Upper lobe of right lung (tissue), 1 donor: ENCODE results near the gene JAML. TPM values are rescaled to one million over a fixed set of nuclear protein-coding genes. Genes with fewer than 3 reads are reported as not detected.

Experiments used
- ATAC-seq: fragments of 200-7000 bp; cut with Tn5 transposase; one replicate; pipeline ENCODE4 v1.9.1; 2020; ENCODE audit warnings: mild to moderate bottlenecking, moderate library complexity
- DNase-seq: peaks from one replicate; pipeline ENCODE4 v3.0.0-alpha.2; 2020
- H3K27ac ChIP-seq: fragments of 200-600 bp; one replicate; pipeline ENCODE4 v1.8.0; 2022
- H3K27me3 ChIP-seq: fragments of 200-600 bp; one replicate; pipeline ENCODE4 v1.8.0; 2022; ENCODE audit warnings: mild to moderate bottlenecking
- H3K36me3 ChIP-seq: fragments of 200-600 bp; one replicate; pipeline ENCODE4 v1.8.0; 2022
- H3K4me1 ChIP-seq: fragments of 200-600 bp; one replicate; pipeline ENCODE4 v1.8.0; 2022
- H3K4me3 ChIP-seq: fragments of 200-600 bp; one replicate; pipeline ENCODE4 v1.8.0; 2022; ENCODE audit warnings: mild to moderate bottlenecking
- H3K9me3 ChIP-seq: fragments of 200-600 bp; one replicate; pipeline ENCODE4 v1.8.0; 2022
- intact Hi-C: fragments of 100-400 bp; cut with DNase I; formaldehyde crosslinking; loops from one replicate; pipeline ENCODE4 v1.11.0; 2022
- total RNA-seq: library from RNA; stranded (reverse); fragmentation: NEBNext Ultra II Directional; extraction: Animal tissue kit (Norgen Biotek cat#: 25700); gene quantifications from one replicate; pipeline ENCODE4 v1.2.1, GENCODE V29; 2021
- TF ChIP-seq, protein P1 (sequence below): fragments of 200-600 bp; IDR thresholded peaks from one replicate; pipeline ENCODE4 v1.8.0; 2022; ENCODE audit warnings: antibody characterized with exemption
- donor health status: DM: no; HTN: yes; CAD: no; lungs with severe emphysema.

The JAML gene
- total RNA-seq, 1 donor from 2014 or later, result 87.9 TPM

GRCh38 chr11:118157186-118157895 lies 67.5 kb downstream of the JAML start:
- Histone ChIP-seq H3K9me3 (no peaks in the 10 kb centered on the region), H3K4me1 (no peaks in the 10 kb centered on the region), H3K27me3 (peaks cover 42% of the 10 kb centered on the region), H3K4me3 (no peak overlapping the region), H3K27ac (no peak overlapping the region), H3K36me3 (no peaks in the 10 kb centered on the region)
- DNase-seq (no peak), ATAC-seq (no peak)
- TF ChIP-seq, protein P1, sequence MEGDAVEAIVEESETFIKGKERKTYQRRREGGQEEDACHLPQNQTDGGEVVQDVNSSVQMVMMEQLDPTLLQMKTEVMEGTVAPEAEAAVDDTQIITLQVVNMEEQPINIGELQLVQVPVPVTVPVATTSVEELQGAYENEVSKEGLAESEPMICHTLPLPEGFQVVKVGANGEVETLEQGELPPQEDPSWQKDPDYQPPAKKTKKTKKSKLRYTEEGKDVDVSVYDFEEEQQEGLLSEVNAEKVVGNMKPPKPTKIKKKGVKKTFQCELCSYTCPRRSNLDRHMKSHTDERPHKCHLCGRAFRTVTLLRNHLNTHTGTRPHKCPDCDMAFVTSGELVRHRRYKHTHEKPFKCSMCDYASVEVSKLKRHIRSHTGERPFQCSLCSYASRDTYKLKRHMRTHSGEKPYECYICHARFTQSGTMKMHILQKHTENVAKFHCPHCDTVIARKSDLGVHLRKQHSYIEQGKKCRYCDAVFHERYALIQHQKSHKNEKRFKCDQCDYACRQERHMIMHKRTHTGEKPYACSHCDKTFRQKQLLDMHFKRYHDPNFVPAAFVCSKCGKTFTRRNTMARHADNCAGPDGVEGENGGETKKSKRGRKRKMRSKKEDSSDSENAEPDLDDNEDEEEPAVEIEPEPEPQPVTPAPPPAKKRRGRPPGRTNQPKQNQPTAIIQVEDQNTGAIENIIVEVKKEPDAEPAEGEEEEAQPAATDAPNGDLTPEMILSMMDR, result no peak
- intact Hi-C loops, result no loop called here

DNA sequence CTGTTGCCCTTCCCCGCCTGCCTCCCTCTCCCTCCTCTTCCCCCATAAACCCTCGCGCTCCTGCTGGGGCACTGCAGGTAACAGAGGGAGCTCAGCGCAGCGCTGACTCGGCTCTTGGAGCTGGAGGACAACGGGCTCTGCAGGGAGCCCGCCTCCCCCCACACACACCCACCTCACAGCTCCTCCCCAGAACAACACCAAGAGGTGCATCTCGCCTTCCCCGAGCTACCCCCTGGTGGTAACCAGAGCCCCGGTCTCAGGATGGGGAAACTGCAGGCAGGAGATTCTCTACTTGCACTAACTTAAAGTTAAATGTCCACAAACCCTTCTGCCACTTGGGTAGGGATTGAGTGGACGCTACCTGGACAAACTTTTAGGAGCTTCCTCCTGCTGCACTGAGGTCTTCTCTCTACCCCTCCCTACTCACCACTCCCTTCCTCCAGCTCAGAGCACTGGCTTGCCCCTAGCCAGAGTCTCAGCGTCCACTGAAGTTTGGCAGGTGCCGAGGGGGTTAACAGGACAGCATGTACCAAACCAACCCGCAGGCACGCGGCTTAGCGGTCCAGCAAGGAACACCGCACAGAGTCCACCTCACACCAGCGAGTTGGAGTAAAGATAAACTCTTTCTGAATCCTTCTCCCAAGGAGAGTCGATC lies 68.2 kb downstream of the JAML start:
- Histone ChIP-seq H3K9me3 (no peaks in the 10 kb centered on the region), H3K27me3 (peaks cover 48% of the 10 kb centered on the region), H3K4me1 (no peaks in the 10 kb centered on the region), H3K4me3 (no peak overlapping the region), H3K27ac (no peak overlapping the region), H3K36me3 (no peaks in the 10 kb centered on the region)
- intact Hi-C loops, result no loop called here
- no peak for DNase-seq
- TF ChIP-seq, protein P1, result no peak
- no peak for ATAC-seq

GRCh38 chr11:118155776-118156530 lies 68.9 kb downstream of the JAML start:
- no peaks in the 10 kb centered on the region for H3K4me1 ChIP-seq
- ATAC-seq (no peak), DNase-seq (no peak)
- H3K36me3 ChIP-seq, result no peaks in the 10 kb centered on the region
- TF ChIP-seq, protein P1, result no peak
- H3K27ac ChIP-seq, result no peak overlapping the region
- no peaks in the 10 kb centered on the region for H3K9me3 ChIP-seq
- H3K4me3 ChIP-seq, result no peak overlapping the region
- intact Hi-C loops, result no loop called here
- peaks cover 48% of the 10 kb centered on the region for H3K27me3 ChIP-seq

DNA sequence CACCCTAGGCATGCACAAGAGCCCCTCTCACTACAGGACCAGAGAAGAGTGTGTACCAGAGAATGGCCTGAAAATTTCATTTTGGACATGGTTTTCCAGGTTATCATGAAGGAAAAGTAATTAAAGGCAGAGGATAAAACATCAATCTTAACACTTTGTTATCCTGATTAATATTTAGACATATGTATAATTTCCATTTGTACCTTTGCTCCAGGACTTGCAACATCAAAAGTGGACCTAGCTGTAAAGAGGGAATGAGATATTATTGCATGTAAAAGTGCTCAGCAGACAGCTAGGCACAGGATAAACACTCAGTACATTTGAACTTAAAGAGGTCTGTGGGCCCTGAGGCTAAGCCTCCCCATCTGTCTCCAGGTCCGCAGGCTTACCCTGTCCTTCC lies 70.2 kb downstream of the JAML start:
- intact Hi-C loops, result no loop called here
- ATAC-seq (no peak), DNase-seq (no peak)
- peaks cover 52% of the 10 kb centered on the region for H3K27me3 ChIP-seq
- no peaks in the 10 kb centered on the region for H3K4me1 ChIP-seq
- no peak overlapping the region for H3K4me3 ChIP-seq
- no peaks in the 10 kb centered on the region for H3K9me3 ChIP-seq
- H3K36me3 ChIP-seq, result no peaks in the 10 kb centered on the region
- TF ChIP-seq, protein P1, result no peak
- no peak overlapping the region for H3K27ac ChIP-seq

DNA sequence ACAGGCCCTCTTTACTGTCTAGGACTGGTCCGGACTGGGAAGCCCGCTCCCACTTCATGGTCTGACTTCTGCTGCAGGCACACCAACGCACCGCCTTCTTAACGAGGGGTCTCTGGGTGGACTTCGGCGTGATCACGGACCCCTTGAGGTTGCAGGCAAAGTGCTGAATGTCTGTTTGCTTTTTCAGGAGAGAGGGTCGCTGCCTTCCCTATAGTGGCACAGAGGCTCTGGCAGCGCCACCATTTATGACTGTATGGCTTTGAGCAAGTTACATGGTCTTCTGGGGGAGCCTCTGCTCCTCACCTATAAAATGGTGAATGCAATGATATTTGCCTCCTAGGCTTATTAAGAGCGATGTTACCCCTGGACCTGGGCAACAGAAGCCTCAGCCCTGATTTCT lies 70.8 kb downstream of the JAML start:
- H3K4me3 ChIP-seq, result no peak overlapping the region
- peaks cover 52% of the 10 kb centered on the region for H3K27me3 ChIP-seq
- no peak overlapping the region for H3K27ac ChIP-seq
- TF ChIP-seq, protein P1, result no peak
- intact Hi-C loops, result no loop called here
- H3K9me3 ChIP-seq, result no peaks in the 10 kb centered on the region
- DNase-seq (no peak), ATAC-seq (no peak)
- no peaks in the 10 kb centered on the region for H3K4me1 ChIP-seq
- H3K36me3 ChIP-seq, result no peaks in the 10 kb centered on the region
